ENCODE data around the gene TEX14.
A peak's percentile ranks its signal among the peaks of the same experiment; 100 is the strongest.
"Not testable (repeated sequence)": the region's sequence is repeated elsewhere in the genome, so short reads cannot be mapped to it uniquely, and the experiment has no call there.

The TEX14 gene

DNA sequence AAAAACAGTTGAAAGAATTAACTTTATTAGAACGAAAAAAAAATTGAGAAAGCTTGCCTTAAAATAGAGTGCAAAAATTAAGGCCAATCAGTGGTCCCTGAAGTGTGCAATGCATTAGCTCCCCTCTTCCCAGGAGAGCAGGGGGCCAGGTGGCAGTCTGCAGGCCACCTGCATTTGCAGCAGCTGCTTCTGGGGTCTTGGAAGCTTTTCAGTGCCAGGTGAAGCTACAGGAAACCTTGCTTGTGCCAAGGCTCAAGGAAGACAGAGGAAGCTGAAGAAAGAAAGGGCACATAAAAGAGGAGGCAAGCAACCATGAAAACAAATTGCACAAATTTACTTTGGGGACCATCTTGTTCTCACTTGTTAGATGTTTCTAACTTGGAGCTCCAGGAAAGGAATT lies 126.9 kb downstream of the TEX14 start:
- DNase-seq = no peak

DNA sequence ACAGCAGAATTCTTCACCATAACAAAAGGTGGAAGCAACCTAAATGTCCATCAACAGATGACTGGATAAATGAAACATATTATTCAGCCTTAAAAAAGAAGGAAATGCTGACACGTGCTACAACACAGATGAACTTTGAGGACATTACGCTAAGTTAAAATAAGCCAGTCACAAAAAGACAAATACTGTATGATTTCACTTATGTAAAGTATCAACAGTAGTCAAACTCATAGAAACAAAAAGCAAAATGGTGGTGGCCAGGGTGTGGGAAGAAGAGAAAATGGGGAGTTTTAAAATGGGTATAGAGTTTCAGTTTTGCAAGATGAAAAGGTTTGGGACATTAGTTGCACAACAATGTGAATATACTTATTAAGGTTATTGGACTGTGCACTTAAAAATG lies 127.6 kb downstream of the TEX14 start:
- peak in 2 of 4 experiments; percentile 34 to 41 for DNase-seq

DNA sequence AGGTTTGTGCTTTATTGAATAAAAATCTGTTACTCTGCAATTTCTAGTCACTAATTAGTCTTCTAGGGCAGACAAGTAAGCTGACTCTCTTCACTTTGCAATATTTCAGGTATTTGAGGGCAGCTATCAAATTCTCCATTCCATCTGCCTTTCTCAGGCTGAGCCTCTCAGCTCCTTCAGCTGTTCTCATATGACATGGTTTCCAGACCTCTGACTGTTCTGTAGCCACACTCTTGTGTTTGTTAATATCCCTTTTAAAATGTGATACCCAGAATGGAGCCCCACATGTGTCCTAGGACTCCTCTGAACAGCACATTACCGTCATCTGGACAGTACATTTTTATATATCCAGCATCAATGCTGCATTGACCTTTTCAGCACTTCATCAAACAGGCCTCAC lies 131.3 kb downstream of the TEX14 start:
- no peak for DNase-seq

- DNase-seq = no peak
Observed at GRCh38 chr17:58557981-58558380, 133.9 kb downstream of the TEX14 start.

DNA sequence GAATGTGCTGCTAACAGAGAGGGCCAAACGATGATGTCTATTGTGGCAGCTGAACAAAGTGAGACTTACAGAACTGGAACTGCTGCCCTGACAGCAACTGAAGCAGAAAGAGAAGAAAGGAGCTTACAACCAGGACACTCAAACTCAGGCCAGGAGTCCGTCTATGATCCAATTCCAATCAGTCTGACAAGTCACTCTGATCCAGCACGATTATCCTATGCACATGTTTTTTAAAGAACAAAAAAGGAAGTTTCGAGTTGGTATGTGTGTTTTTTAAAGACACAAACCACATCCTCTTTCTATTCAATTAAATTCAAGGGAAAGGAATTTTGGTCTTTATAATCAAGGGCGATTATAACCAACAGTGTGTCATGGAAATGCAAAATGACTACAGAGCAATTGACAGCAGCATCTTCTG lies 135.0 kb downstream of the TEX14 start:
- peak; percentile 29 to 77 (median 62) for DNase-seq

GRCh38 chr17:58555109-58555508 lies 136.7 kb downstream of the TEX14 start:
- not testable (repeated sequence) for DNase-seq

DNA sequence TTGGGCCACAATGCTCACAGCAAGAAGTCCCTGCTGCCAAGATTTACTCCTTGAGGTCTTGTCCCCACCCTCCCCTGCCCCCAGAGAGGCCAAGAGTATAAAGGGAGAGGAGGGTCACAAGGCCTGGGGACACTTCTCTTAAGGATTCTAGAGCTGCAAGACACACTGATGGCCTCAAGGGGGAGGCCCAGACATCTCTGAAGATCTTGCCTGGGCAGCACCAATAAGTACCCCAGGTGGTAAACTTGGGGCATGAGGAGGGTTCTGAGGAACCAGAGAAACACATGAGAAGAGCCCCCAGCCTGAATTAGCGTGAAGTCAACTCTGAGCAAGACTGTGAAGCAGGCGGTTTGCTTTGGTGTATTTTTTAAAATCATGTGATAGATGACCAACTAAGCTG lies 150.6 kb downstream of the TEX14 start:
- peak; percentile 32 to 63 (median 57) for DNase-seq

DNA sequence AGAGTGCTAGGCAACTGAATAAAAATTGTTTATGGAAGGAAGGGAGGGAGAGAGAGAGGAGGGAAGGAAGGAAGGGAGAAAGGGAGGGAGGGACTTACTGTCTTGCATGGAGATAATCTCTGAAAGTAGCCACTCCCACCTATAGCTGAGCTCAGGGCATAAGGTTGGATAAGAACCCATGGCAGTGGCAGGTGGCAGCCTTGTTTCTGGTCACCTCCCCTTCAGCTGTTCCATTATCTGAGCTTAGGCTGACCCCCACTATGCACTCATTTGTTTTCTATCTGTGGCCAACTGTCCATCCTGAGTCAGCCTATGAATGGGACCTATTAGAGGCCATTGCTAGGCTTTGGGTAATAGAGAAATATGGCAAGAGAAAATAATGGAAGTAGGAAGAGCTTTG lies 152.1 kb downstream of the TEX14 start:
- no peak for DNase-seq

DNA sequence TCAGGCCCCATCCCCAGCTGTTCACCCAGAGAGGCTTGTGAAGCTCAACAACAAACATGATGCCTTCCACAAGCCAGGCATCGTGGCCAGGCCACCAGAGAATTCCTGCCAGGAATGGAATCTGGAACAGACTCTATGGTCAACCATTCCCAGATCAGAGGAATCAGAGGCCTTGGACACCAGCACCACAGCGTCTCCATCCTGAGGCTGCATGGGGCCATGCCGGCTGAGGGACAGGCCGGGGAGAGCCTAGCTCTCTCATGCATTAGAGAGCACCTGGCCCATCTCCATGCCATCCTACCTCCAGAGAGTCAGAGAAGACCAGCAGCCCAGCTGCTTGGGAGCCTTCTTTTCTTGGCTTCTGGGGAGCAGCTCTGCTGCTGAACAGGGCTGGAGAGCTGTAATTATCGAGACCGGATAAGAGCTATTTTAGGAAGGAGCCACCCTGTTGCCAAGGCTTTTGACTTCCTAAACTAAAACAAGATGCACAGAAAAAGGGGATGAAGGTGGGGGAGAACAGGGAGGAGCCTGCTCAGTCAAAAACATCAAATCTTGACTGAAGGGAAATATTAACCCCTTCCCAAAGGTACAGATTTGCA lies 152.9 kb downstream of the TEX14 start:
- DNase-seq = peak in 1 of 4 experiments; percentile 17

DNA sequence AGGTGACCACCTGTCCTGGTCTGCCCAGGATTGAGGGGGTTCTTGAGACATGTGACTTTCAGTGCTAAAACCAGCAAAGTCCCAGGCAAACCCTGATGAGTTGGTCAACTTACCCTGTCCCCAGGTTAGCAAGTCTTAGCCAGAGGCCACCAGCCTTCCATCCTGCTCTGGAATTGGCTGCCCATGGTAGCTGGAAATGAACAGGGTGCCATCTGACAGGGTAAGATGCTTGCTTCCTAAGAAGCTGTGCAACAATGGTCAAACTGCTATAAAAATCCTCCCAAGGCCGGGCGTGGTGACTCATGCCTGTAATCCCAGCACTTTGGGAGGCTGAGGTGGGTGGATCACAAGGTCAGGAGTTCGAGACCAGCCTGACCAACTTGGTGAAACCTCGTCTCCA lies 154.6 kb downstream of the TEX14 start:
- DNase-seq = no peak

DNA sequence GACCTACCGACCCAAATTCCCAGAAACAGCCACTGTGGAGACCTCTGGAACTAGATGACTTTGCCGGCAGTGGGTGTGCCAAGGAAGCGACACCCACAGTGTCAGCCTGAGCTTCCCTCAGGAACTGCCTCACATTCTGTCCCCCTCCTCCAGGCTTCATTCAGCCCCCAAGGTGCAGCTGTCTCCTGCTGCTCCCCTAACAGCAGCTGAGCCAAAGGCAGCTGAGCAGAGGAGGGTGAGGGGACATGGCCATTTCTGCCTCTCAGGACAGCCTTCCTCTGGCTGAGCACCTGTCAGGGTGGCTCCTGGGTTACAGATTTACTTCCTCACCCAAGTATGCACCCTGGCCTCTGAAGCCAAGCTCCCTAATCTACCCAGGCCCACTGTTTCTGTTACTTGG lies 155.3 kb downstream of the TEX14 start:
- no peak for DNase-seq

DNA sequence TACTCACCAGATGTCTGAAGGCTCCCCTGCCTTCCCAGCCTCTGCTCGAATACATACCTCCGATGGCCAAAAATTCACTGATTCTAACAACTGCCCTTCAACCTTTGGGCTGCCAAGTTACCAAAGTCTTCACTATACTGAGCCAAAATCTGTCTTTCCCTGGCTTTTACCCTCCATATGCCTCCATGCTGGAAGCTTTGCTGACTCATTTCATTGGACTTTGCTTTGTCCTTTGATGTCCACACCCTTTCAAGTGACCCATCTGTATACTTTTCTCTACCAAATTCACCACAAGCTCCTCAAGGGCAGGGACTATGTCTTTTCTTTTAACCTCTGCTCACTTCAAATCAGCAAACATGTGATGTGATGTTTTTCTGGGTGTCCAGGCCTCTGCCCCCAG lies 156.4 kb downstream of the TEX14 start:
- DNase-seq = no peak

GRCh38 chr17:58534901-58535421 lies 156.9 kb downstream of the TEX14 start:
- peak; percentile 73 to 94 (median 84) for DNase-seq

- peak in 1 of 4 experiments; percentile 13 for DNase-seq
Observed at GRCh38 chr17:58534331-58534730, 157.5 kb downstream of the TEX14 start.

DNA sequence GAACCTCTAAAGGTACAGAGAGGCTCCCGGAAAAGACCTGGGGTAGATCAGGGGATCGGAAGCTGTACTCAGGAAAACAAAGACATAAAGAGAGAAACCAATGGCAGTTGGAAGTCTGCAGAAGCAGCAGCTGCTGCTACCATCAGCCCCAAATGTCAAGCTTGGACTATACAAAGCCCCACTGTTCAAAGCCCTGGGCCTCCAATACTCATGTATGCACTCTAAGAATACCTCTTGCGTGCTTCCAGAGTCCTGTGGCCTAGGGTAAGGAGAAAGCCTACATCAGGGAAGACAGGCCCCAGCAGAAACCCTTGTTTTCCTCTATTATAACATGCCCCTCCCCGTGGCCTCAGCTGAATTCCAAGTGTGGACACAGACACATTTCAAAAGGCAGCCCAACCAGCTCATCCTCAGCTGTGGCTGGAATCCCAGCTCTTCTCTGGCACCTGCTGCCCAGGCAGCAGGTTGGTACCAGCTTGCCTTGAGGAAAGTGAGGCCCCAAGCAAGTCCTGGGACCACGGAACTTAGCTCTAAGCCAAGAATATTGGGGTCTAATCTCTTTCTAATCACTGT lies 158.1 kb downstream of the TEX14 start:
- no peak for DNase-seq

DNA sequence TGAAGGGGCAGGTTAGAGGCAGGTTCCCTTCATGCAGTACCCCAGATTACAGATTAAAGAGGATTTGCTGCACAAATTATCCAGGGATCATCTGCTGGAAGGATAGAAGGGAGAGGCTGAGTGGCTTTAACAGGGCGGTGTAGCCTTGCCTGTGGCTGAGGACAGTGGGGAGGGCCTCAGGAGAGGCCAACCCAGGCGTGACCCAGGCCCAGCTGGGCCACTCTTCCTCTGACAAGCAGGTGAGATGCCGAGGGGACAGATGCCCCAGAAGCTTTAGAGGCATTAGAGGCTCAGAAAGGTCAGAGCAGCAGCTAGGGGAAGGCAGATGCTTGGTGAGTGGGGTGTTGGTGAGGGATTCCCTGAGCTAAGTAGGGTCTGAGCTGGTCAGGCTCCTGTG lies 159.3 kb downstream of the TEX14 start:
- DNase-seq = no peak

DNA sequence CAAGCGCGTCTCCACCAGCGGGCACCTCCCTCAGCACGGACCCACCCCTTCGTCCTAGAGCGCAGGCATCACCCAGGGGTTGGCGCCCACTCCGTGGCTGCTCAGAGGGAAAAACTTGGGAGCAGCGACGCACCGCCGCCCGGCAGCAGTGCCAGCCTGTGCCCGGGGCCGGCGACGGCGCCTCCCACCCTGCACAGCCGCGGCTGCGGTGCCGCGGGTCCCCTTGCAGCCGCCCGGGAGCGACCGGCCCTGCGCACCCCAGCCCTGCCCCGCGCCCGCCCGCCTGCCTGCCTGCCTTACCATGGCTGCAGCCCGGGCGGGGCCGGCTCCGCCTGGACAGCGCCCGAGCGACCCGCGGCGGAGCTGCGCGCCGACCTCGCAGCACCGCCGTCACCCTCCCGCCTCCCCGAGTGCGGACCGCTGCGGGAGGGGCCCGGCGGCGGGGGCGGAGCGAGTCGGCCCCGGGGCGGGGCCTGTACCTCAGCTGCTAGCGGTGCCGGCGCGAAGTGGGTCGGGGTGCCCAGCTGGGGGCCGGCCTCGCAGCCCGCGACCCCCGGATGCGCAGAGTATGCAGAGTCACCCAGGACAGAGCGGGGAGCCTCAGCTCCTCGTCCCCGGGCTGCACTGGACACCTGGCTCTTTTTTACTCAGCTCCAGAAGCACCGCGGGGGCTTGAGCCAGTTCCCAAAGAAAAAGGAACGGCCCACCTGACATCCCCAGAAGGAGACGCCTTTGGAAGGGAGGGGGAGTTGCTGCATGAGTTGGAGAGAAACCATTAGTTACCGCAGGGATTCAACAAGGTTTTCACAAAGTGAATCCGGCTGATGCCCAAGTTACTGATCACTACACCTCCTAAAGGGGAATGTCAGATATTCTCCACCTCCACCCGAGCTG lies 159.9 kb downstream of the TEX14 start:
- peak; percentile 54 to 83 (median 65) for DNase-seq

- DNase-seq = no peak
Observed at GRCh38 chr17:58531122-58531521, 160.7 kb downstream of the TEX14 start.

DNA sequence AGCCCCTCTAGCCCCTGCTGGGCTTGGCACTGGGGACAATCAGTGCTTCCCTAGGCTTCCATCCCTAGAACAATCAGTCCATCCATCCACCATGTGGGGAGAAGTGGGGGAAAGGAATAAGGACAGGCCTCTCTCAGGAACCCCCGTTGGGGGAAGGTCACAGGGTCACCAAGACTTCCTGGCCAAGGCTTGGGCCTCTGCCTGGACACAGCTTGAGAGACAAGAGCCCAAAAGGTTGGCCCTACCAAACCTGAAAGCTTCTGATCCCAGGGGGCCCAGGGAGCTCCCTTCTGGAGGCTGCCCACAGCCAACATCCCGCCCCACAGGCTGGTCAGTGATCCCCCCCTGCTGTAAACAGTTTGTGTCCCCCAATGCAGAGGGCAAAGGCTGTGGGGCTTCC lies 161.2 kb downstream of the TEX14 start:
- no peak for DNase-seq

- DNase-seq = no peak
Observed at GRCh38 chr17:58529275-58529674, 162.6 kb downstream of the TEX14 start.

DNA sequence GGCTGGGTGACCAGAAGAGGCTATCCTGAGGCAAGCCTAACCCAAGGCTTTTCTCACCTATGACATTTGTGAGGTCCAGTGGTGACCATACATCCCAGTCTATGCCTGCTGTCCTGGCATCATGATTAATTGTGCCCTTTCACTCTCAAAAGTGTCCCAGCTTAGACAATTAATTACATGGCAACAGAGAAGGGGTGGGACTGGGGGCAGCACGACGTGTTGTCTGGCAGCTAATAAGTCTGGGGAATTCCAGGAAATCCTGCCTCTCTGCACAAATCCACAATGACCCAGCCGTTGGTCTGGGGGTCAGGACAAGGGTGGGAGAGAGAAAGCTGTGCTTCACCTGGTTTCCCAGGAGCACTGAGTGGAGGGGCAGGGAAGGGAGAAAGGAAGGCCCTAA lies 163.4 kb downstream of the TEX14 start:
- no peak for DNase-seq

DNA sequence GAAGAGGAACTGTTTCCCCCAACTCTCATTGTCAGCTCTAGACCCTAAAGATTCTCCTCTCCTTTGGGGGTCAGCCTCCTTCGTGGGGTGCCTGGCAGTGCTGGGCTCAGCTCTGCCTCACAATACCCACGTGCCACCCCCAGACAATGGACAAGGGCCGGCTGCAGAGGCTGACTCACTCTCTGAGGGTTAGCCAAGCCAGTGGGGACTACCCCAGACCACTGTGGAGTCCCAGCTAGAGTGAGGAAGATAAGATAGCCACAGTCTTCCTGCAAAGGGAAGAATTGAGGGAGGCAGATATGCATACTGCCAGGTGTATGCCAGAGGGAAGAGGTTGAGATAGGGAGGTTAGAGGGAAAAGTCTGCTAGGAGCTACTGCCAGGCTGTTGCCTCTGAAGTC lies 163.9 kb downstream of the TEX14 start:
- peak in 1 of 4 experiments; percentile 19 for DNase-seq

DNA sequence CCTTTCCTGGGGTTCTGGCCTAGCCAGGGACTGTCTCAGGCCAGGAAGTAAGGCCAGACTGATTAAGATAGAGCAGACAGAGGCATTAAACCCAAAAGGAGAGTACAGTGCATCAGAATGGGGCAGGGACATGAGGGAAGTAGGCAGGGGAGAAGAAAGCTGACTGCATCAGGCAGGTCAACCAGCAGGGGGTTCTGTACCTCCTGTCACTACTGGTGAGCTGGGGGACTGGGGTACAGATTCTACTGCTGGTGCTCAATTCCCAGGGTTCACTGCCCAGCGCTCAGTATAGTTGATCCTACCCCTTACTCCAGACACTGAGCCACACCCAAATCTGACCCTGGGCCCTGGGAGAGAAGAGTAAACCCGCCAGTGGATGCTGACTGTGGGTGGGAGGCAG lies 164.5 kb downstream of the TEX14 start:
- peak in 1 of 4 experiments; percentile 24 for DNase-seq

- no peak for DNase-seq
Observed at GRCh38 chr17:58525239-58525638, 166.6 kb downstream of the TEX14 start.
